Measurements from ENCODE around the gene ADRA2B.

DNA sequence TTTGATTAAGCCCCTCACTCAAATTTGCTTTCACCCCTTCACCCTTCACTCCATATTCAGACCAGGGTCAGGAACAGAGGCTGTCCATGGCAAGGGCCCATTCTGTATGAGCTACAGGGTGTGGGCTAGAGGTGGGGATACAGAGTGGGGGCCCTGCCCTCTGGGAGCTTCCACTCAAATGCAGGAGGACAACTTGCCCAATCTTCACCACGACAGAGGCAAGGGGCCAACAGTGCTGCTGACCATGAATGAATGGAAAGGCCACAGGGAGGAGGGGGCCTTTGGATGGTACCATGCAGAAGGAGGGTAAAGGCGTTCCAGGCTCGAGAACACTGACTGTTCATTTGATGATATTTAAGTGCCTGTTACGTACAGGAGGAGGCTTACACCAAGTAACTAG lies 22.8 kb downstream of the ADRA2B start:
- TF ChIP-seq, protein P1, sequence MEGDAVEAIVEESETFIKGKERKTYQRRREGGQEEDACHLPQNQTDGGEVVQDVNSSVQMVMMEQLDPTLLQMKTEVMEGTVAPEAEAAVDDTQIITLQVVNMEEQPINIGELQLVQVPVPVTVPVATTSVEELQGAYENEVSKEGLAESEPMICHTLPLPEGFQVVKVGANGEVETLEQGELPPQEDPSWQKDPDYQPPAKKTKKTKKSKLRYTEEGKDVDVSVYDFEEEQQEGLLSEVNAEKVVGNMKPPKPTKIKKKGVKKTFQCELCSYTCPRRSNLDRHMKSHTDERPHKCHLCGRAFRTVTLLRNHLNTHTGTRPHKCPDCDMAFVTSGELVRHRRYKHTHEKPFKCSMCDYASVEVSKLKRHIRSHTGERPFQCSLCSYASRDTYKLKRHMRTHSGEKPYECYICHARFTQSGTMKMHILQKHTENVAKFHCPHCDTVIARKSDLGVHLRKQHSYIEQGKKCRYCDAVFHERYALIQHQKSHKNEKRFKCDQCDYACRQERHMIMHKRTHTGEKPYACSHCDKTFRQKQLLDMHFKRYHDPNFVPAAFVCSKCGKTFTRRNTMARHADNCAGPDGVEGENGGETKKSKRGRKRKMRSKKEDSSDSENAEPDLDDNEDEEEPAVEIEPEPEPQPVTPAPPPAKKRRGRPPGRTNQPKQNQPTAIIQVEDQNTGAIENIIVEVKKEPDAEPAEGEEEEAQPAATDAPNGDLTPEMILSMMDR (IDR thresholded peaks at IDR 0.05; ENCODE audit: low read depth, low read length): no peak
- TF ChIP-seq, protein P2, sequence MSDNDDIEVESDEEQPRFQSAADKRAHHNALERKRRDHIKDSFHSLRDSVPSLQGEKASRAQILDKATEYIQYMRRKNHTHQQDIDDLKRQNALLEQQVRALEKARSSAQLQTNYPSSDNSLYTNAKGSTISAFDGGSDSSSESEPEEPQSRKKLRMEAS (IDR thresholded peaks at IDR 0.05; ENCODE audit: low read depth, low read length): no peak
- no peak for TF ChIP-seq MYC (IDR thresholded peaks at IDR 0.05; ENCODE audit: low read depth, low read length)
